Measurements from ENCODE around the gene FGF11. TPM values are rescaled to one million over a fixed set of nuclear protein-coding genes. Genes with fewer than 3 reads are reported as not detected.

Gene FGF11
- total RNA-seq, 2 experiments from 2014 or later = 1.5 to 1.7 TPM

DNA sequence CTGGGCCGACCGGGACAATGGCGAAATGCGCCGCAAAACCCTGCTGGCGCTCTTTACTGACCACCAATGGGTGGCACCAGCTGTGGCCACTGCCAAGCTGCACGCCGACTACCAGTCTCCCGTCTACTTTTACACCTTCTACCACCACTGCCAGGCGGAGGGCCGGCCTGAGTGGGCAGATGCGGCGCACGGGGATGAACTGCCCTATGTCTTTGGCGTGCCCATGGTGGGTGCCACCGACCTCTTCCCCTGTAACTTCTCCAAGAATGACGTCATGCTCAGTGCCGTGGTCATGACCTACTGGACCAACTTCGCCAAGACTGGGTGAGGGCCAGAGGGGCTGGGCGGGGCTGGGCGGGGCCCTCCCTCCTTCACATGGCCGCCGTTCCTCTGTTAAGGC, 23.5 kb upstream of the FGF11 start:
- ChIA-PET CTCF (no interaction called here), POLR2A (no interaction called here)
- no peak for TF ChIP-seq CTCF (IDR thresholded peaks at IDR 0.05)
- Histone ChIP-seq H3K9me3 (ENCODE audit: control insufficient read depth in 1 of 2, insufficient read depth in 1 of 2, low read length in 2 of 2) (peaks cover 0 to 1% of the 10 kb centered on the region in 2 experiments), H3K36me3 (ENCODE audit: insufficient read depth, low read length) (no peaks in the 10 kb centered on the region), H3K27me3 (ENCODE audit: control insufficient read depth in 1 of 2, insufficient read depth in 2 of 2, low read length in 2 of 2) (no peaks in the 10 kb centered on the region), H3K4me1 (ENCODE audit: insufficient read depth, low read length) (no peaks in the 10 kb centered on the region), H3K4me3 (ENCODE audit: low read length) (no peak overlapping the region), H3K27ac (ENCODE audit: low read depth in 1 of 2, low read length in 2 of 2) (no peak overlapping the region)
- intact Hi-C loops (cut with DNase I, micrococcal nuclease) = loop anchor here in 1 of 2 experiments (5.0 kb wide), 1 partner anchor 58 kb away; the partner anchor contains the start of gene TMEM95
- no peak for ATAC-seq (ENCODE audit: poor library complexity)
- Mint-ChIP-seq H3K27ac (no peak overlapping the region), H3K4me3 (no peak overlapping the region), H3K36me3 (ENCODE audit: low read depth) (no peaks in the 10 kb centered on the region), H3K9me3 (no peaks in the 10 kb centered on the region), H3K4me1 (ENCODE audit: low read depth) (no peaks in the 10 kb centered on the region), H3K27me3 (no peaks in the 10 kb centered on the region)
- no peak for DNase-seq

- H3K9me3 Mint-ChIP-seq = no peaks in the 10 kb centered on the region
- intact Hi-C loops (cut with DNase I, micrococcal nuclease) = loop anchor here in 1 of 2 experiments (5.0 kb wide), 1 partner anchor 59 kb away; the partner anchor contains the start of gene TMEM95
These were observed 23.0 kb upstream of the FGF11 start for GRCh38 chr17:7416323-7416722.

DNA sequence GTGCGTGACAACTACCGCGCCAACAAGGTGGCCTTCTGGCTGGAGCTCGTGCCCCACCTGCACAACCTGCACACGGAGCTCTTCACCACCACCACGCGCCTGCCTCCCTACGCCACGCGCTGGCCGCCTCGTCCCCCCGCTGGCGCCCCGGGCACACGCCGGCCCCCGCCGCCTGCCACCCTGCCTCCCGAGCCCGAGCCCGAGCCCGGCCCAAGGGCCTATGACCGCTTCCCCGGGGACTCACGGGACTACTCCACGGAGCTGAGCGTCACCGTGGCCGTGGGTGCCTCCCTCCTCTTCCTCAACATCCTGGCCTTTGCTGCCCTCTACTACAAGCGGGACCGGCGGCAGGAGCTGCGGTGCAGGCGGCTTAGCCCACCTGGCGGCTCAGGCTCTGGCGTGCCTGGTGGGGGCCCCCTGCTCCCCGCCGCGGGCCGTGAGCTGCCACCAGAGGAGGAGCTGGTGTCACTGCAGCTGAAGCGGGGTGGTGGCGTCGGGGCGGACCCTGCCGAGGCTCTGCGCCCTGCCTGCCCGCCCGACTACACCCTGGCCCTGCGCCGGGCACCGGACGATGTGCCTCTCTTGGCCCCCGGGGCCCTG, 22.2 kb upstream of the FGF11 start:
- no peak for TF ChIP-seq CTCF (IDR thresholded peaks at IDR 0.05)
- ChIA-PET CTCF (no interaction called here), POLR2A (no interaction called here)
- H3K27me3 Mint-ChIP-seq = no peaks in the 10 kb centered on the region
- intact Hi-C loops (cut with DNase I, micrococcal nuclease) = loop anchor here in 1 of 2 experiments (5.0 kb wide), 1 partner anchor 60 kb away; the partner anchor contains the start of gene TMEM95
- no peaks in the 10 kb centered on the region for H3K4me1 Mint-ChIP-seq (ENCODE audit: low read depth)
- H3K9me3 Mint-ChIP-seq = no peaks in the 10 kb centered on the region
- no peaks in the 10 kb centered on the region for H3K4me1 ChIP-seq (ENCODE audit: insufficient read depth, low read length)
- H3K36me3 Mint-ChIP-seq (ENCODE audit: low read depth) = no peaks in the 10 kb centered on the region
- H3K4me3 Mint-ChIP-seq = no peak overlapping the region
- H3K4me3 ChIP-seq (ENCODE audit: low read length) = no peak overlapping the region
- peaks cover 0 to 3% of the 10 kb centered on the region in 2 experiments for H3K9me3 ChIP-seq (ENCODE audit: control insufficient read depth in 1 of 2, insufficient read depth in 1 of 2, low read length in 2 of 2)
- no peak for ATAC-seq (ENCODE audit: poor library complexity)
- no peak overlapping the region for H3K27ac ChIP-seq (ENCODE audit: low read depth in 1 of 2, low read length in 2 of 2)
- no peak overlapping the region for H3K27ac Mint-ChIP-seq
- H3K36me3 ChIP-seq (ENCODE audit: insufficient read depth, low read length) = no peaks in the 10 kb centered on the region
- no peaks in the 10 kb centered on the region for H3K27me3 ChIP-seq (ENCODE audit: control insufficient read depth in 1 of 2, insufficient read depth in 2 of 2, low read length in 2 of 2)
- peak in 1 of 14 experiments; percentile 26 for DNase-seq

More at GRCh38 chr17:7416323-7416722, 23.0 kb upstream of the FGF11 start:
- H3K27me3 Mint-ChIP-seq = no peaks in the 10 kb centered on the region
- no peaks in the 10 kb centered on the region for H3K27me3 ChIP-seq (ENCODE audit: control insufficient read depth in 1 of 2, insufficient read depth in 2 of 2, low read length in 2 of 2)
- ATAC-seq (ENCODE audit: poor library complexity) (peak; percentile 32), DNase-seq (peak in 3 of 14 experiments; percentile 16 to 42 (median 32))
- H3K27ac Mint-ChIP-seq = no peak overlapping the region
- ChIA-PET POLR2A (no interaction called here), CTCF (no interaction called here)
- H3K9me3 ChIP-seq (ENCODE audit: control insufficient read depth in 1 of 2, insufficient read depth in 1 of 2, low read length in 2 of 2) = peaks cover 0 to 3% of the 10 kb centered on the region in 2 experiments
- H3K36me3 Mint-ChIP-seq (ENCODE audit: low read depth) = no peaks in the 10 kb centered on the region
- H3K4me1 Mint-ChIP-seq (ENCODE audit: low read depth) = no peaks in the 10 kb centered on the region
- no peak overlapping the region for H3K4me3 ChIP-seq (ENCODE audit: low read length)
- H3K4me1 ChIP-seq (ENCODE audit: insufficient read depth, low read length) = no peaks in the 10 kb centered on the region
- no peaks in the 10 kb centered on the region for H3K36me3 ChIP-seq (ENCODE audit: insufficient read depth, low read length)
- no peak overlapping the region for H3K27ac ChIP-seq (ENCODE audit: low read depth in 1 of 2, low read length in 2 of 2)
- no peak for TF ChIP-seq CTCF (IDR thresholded peaks at IDR 0.05)
- no peak overlapping the region for H3K4me3 Mint-ChIP-seq
